HG03103 (cell line): ENCODE data around the gene C1QL1.
"Not testable (repeated sequence)": the region's sequence is repeated elsewhere in the genome, so short reads cannot be mapped to it uniquely, and the experiment has no call there.

Experiments used
- ATAC-seq: cut with Tn5 transposase; IDR thresholded peaks from one replicate; pipeline ENCODE4 v1.9.1; 2021; ENCODE audit warnings: low read depth; ENCODE audit not compliant: unreplicated experiment

Gene C1QL1

GRCh38 chr17:44966348-44967025 is 1.6 kb downstream of the C1QL1 start:
- no peak for ATAC-seq

- ATAC-seq = no peak
Measured at GRCh38 chr17:44965481-44966234, 2.4 kb downstream of the C1QL1 start.

- ATAC-seq = no peak
Measured at GRCh38 chr17:44961921-44962350, 6.2 kb downstream of the C1QL1 start.

- no peak for ATAC-seq
Measured at GRCh38 chr17:44960691-44961090, 7.4 kb downstream of the C1QL1 start.

- no peak for ATAC-seq
Measured at GRCh38 chr17:44959821-44960531, 8.1 kb downstream of the C1QL1 start.

GRCh38 chr17:44956998-44957981 is 10.8 kb downstream of the C1QL1 start:
- no peak for ATAC-seq

- ATAC-seq = no peak
Measured at GRCh38 chr17:44955674-44956425, 12.3 kb downstream of the C1QL1 start.

GRCh38 chr17:44952946-44953475 is 15.1 kb downstream of the C1QL1 start:
- ATAC-seq = no peak

- ATAC-seq = no peak
Measured at GRCh38 chr17:44948315-44948795, 19.7 kb downstream of the C1QL1 start.

- ATAC-seq = peak; percentile 87
Measured at GRCh38 chr17:44947461-44948314, 20.4 kb downstream of the C1QL1 start, which contains the start of gene KIF18B. Gene KIF18B (minus strand): TSS chr17:44947773. CDS start chr17:44936344, 11,429 bp downstream.

- not testable (repeated sequence) for ATAC-seq
Measured at GRCh38 chr17:44945652-44946051, 22.5 kb downstream of the C1QL1 start.

- no peak for ATAC-seq
Measured at GRCh38 chr17:44942456-44942855, 25.6 kb downstream of the C1QL1 start.

- ATAC-seq = no peak
Measured at GRCh38 chr17:44941712-44942331, 26.3 kb downstream of the C1QL1 start.

GRCh38 chr17:44940768-44941167 is 27.3 kb downstream of the C1QL1 start:
- ATAC-seq = no peak

GRCh38 chr17:44940317-44940716 is 27.8 kb downstream of the C1QL1 start:
- no peak for ATAC-seq

- no peak for ATAC-seq
Measured at GRCh38 chr17:44935116-44935515, 33.0 kb downstream of the C1QL1 start.

- ATAC-seq = no peak
Measured at GRCh38 chr17:44934745-44935105, 33.4 kb downstream of the C1QL1 start.
